Fibroblast of skin of right quadriceps (primary cell): ENCODE measurements around the gene VSNL1.

ENCODE experiments used
- DNase-seq: peaks from one replicate; pipeline ENCODE4 v3.0.0-alpha.2; 2013

VSNL1 gene

DNA sequence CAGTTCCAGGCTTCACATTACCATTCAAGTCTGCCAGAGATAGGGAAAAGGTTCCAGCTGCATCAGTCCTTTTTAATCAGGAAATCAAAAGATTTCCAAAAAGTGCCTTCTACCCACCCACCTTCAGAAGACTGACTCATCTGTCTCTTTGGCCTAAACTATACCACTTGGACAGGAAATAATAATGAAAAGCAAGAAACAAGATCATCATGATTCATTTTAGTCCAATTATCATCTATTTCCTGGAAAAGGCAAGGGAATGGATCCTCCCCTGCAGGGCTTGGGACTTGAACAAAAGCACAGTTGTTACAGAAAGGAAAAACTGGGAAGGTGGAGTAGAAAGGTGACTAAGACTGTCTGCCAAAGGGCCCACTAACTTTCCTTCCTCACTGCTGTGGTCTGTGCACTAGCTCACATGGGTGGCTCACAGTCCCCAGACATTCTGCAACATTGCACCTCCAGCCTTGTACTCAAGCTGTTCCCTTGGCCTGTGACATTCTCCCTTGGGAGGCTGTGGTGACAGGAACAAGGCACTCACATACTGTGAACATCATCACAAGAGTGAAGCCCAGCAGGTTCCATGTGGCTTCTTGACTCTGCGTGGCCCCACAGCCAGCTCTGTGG, 75.3 kb downstream of the VSNL1 start:
- peak; percentile 79 for DNase-seq

DNA sequence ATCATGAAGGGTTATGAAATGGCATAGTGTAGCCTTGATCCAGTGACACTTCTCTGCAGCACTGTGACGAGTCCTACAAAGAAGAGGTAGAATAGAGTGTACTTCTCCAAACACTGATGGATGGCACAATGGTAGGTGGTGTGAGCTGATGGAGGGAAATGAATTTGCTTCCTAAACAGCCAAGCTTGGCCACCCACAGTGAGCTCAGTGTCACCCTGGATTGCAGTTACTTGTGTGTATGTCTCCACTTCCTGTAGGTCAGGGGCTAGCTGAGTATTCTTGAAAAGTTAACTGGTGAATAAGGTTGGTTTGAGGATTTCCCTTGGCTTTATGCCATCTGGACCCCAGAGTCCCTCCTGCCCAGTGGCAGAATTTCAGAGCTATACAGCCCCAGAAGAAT, 75.9 kb downstream of the VSNL1 start:
- DNase-seq = no peak

DNA sequence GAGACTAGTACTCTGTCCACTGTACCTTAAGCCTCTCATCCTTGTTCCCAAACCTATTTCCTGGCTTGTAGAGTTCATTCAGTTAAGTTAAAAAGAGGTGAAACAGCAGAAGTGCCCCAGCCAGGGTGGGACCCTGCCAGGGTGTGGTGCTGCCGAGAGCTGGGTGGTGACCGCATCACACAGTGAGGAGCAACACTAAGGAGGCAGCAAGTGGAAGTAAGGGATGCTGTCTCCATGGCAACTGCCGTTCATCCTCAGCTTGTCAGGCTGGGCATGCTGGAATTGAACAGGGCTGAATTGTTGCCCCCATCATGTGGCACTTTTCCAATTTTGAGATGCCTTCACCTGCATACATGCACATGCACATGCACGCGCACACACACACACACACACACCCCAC, 77.0 kb downstream of the VSNL1 start:
- no peak for DNase-seq

DNA sequence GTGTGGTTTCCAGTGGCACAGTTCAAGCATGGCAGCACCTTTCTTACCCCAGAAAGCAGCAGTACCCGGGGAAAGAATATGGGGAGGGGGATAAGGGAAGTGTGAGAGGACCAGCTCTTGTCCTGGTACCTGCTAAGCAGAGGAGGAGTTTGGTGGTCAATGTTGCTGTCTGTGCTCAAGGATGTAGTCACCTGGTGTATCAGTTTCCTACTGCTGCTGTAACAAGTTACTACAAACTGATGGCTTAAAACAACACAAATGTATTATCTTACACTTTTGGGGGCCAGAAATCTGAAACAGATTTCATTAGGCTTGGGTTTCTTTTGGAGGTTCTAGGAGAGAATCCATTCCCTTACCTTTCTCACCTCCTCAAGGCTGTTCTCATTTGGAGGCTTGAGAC, 77.5 kb downstream of the VSNL1 start:
- no peak for DNase-seq

DNA sequence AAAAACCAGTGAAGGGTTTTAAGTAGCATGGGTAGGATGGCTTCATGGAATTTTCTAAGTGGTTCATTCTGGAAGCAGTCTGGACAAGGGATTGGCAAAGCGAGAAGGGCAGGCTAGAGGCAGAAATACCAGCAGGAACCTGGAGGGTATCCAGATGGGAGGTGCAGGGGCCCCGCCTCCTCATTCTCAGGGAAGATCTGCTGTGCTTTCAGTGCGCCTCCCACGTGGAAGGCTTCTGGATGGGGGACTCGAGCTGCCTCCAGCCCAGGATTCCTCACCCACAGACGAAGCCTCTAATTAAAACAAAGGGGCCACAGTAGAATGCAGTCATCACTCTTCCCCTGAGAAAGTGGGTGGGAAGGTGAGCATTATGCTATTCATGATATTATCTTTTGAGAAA, 79.8 kb downstream of the VSNL1 start:
- DNase-seq = no peak

DNA sequence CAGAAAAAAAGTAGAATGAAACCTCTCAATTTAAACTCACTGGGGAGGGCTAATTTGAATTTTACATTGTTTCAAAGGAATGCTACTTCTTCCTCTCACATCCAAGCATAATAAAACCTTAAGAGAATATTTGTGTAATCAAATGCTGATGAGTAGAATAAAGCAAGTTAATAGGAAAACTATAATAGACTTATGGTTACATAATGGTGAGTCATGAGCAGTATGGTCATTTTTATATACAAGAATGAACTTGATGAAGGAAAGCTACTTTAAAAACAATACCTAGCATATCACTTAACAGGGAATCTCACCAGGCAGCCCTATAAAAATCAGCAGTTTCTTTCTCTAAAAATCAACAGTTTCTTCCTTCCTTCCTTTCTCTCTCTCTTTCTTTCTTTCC, 80.3 kb downstream of the VSNL1 start:
- DNase-seq = peak; percentile 40

DNA sequence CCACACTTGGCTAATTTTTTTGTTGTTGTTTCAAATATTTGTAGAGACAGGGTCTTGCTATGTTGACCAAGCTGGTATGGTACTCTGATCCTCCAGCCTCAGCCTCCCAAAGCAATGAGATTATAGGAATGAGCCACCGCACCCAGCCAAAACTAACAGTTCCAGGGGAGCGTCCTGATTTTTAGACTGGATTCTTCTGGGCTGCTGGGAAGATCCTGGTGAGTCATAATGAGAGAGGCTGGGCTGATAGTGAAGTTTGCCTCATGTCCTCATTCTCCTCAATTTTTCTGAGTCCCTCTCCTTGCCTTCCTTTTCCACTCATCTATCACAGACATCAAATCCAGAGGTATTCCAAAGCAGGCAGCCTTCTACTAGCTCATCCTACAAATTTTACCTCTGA, 81.3 kb downstream of the VSNL1 start:
- DNase-seq = peak; percentile 55

DNA sequence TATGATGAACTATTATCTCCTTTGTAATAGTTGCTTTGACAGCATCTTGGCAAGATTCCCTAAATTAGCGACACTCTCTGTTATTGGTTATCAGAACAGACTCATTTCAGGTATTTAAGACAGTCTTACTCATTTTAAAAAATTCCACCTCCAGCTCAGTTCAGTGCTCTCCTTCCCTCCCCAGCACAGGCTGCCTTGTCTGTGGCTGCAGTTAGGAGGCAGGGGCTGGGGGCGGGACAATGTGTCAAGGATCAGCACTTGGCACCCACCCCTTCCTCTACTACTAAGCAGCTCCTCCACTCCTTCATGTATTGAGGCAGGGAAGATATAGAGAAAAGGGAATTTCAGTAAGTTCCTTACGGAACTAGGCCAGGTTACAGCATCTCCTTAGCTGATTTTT, 85.0 kb downstream of the VSNL1 start:
- no peak for DNase-seq

DNA sequence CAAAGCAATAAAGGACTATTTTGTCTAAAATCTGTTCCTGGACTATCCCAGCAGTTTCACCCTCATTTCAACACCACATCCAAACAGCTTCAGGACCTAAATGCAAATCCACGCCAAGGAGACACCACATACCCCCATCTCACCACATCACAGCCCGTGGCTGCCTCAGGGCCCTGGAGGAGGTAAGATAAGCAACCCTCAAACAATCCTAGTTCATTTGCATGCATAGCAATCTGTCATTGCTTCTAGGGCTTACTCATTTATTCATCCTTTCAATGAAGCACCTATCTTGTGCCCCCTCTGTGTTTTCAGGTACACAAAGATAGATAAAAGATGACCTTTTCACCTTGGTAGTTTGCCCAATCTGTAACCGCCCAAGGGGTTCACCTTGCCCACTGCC, 86.5 kb downstream of the VSNL1 start:
- no peak for DNase-seq

DNA sequence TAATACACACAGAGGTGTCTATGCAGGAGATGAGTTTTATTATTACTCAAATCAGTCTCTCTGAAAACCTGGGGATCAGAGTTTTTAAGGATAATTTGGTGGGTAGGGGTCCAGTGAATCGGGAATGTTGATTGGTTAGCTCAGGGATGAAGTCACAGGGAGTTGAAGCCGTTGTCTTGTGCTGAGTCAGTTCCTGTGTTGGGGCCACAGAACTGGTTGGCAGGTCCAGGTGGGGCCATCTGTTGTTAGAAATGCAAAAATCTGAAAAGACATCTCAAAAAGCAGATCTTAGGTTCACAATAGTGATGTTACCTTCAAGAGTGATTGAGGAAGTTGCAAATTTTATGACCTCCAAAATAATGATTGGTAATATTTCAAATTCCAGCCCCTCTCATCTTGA, 86.9 kb downstream of the VSNL1 start:
- DNase-seq = no peak

DNA sequence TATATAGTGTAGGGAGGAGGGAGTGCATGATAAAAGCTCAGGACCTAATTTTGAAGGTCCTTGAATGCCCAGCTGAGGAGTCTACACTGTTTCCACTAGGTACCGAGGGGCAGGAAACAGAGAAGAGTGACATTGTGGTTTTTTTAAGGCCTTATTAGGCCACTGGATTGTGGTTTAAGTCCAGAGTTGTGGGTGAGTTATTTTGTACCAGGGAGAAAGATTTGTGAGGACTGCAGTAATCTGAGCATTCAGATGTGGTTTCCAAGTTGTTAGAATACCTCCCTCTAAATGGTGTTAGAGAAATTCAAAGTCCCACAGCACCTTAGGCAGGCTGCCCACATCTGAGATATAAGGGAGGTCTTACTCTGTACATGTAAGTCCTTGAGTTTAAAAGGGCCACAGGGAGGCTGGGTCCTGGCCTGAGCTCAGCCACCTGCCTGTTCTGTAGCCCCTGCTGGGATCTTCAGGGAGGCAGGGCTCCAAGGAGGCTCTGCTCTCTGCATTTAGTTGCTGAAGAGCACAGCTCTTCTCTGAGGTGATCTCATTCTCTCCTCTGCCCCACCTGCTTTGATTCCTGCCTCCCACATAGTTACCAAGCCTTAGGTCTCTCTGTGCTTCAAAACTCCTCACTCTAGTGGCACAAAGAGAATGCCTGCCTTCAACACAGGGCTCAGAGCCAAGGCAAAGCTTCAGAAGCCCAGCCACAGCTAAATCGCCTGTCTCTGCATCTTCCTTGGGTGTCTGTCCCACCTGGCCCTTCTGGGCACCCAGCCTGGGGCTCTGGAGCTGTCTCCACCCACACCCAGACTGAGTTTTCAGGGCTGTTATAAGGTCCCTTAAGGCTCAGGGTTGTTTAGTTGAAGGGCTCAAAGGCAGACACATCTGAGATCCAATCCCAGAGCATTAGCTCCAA, 88.1 kb downstream of the VSNL1 start:
- DNase-seq = no peak

DNA sequence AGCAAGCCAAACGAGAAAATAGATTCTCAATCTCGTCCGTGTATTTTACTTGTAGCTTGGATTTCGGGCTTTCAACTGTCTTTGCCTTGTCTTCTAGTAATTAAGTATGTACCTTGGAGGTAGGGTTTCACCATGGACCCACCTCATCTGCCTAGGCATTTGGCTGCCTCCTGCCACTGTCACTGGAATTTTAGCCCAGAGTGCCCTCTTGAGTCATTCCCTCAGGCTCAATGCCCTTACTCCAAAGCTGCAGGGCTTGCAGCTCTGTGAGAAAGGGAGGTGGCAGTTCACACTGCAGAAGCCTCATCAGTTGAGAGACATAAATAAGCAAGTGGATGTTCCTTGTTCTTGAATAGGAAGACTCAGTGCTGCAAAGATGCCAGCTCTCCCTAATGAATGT, 89.6 kb downstream of the VSNL1 start:
- DNase-seq = no peak

DNA sequence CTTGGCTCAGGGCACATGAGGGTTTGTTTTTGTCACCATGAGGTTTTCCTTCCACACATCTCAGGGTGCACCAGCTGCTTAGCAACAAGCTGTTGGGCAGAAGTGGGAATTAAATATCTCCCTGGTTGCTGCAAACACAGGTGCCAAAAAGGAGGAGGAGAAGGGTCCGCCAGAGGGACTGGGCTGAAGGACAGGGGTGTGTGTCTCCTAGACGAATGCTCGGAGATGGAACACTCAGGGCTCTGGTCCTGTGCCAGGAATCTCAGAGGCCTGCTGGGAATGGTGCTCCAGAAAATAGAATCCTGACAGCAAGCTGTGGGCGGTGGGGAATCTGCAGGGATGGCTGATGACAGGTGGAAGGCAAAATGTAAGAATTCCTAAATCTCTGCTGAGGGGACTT, 94.5 kb downstream of the VSNL1 start:
- DNase-seq = no peak

DNA sequence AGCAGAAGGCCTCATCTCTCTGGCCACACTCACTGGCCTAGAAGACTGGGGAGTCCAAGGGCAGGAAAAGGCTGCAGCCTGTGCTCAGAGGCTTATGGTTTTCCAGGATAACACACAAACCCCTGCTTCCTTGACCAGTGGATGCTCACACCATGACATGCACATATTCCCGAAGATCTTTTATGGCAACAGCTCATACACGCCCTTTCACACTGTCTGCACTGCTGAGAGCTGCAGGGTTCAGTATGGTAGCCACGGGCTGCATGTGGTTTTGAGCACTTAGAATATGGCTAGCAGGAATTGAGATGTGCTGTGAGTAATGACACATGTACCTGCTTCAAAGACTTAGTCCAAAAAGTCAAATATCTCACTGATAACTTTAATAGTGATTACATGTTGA, 95.8 kb downstream of the VSNL1 start:
- DNase-seq = no peak

DNA sequence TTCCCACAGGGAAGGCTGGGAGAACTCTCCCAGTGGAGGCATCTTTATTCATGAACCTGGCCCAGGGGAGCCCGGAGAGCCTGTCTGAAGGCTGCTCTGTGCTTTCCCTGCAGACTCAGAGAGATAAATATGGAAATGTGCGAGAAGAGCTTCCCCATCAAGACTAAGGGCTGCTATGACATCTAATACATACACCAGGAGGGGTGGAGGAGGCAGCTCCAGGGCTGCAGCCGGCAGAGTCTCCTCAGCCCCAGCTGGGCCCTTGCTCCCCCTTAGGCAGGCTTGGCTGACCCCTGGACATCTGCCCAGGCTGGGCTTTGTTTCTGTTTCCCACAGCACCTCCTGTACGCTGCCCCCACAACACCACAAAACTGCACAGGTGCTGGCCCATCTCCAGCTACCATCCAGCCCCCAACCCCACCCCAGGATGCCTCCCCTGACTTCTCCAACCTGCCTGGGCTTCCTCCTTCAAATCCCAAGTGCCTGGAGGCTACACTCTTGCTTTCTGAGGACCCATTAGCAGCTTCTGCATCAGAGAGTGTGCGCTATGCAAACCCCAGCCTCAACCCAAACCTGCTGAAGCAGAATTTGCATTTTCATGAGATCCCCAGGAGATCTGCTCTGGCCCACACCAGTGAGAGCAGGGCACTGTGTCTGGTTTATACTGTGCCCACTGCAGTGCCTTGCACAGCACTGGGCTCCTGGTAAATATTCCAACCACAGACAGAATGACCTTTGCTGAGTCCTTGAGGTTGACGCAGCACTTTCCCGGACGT, 96.8 kb downstream of the VSNL1 start:
- DNase-seq = no peak

DNA sequence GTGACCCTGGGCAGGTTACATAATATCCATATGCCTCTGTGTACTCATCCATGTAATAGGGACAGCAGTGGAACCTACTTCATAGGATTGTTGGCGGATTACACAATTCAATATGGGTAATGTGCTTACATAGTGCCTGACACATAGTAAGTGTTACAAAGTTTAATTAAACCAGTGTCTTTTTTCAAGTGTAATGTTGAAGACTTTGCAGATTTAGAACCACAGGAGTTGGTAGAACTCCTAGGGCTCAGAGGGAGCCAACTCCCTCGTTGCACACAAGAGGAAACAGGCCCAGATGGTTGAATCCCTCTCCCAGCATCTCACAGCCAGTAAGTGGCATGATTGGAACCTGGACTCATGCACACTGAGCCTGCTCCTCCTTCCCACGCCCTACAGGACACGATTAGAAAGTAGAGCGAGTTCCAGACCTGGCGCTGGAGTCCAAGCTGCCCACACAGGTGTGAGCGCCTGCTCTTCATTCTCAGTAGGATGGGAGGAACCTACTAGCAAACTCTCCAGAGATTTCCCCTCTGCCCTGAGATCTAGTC, 97.8 kb downstream of the VSNL1 start:
- no peak for DNase-seq

DNA sequence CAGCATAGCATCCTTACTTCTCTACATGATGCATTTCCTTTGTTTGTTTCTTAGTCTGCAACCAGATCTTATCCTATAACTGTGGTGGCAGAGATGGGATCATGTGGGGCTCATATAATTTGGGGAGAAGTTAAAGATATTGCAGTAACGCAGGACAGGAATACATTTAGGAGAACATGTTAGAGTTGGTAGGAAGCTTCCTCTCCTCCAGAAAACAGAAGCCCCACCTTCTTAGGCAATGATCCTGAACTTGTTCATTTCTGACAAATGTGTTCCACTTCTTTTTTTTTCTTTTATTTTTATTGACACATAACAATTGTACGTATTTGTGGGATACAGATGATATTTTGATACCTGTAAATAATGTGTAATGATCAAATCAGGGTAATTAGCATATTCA, 99.9 kb downstream of the VSNL1 start:
- no peak for DNase-seq

DNA sequence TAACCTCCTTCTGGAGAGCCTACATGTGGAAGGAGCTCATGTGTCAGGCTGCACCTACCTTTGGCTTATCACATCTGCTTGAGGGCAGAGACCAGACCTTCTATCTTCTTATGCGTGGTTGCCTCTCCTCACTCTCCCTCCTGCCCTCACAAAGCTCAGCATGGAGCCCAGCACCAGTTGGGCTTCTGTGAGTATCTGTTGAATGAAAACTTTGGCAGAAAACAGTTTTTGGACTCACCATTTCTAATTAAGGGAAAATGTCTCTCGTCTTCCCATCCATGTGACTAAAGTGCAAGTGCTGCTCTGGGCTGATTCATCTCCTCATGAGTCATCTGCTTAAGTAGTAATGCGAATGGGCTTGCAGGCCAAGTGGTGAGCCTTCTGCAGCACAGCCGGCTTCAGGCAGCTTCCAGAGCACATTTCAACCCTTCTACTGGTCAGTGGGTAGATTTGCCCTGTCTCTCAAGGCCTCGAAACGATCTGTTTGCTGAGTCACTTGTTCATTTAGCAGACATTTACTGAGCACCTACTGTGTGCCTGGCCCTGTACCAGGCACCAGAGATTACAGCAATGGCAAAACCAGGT, 102.6 kb downstream of the VSNL1 start:
- peak; percentile 92 for DNase-seq

DNA sequence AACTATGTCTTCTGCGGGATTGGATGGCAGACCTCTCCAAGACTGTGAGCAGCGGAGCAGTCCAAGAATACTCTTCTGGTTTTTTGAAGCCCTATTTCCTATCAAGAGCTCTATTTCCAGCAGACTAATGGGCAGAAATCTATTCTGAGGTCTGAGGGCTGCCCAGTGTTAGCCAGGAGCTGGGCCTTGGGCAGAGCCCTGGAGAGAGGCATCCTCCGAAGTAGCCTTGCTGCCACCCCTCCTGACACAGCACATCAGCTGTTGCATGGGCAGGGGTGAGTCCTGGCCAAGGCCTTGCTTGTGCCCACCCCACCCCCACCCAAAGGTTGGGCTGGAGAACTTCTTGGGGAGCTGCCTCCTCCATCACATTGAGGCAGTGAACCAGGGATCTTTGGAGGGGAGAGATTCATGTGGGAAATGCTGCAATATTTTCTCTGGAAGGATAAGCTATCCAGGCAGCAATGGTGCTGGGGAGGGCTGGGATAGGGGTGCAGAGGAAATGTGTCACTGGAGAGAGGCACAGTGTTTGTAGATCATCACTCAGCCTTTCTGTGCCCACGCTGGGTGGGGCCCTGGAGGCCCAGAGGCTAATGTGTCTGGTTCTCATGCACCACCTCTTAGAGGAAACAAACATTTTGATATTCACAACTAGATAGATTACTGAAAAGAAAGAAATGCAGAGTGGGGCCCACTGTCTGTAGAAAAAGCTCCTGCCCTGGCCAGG, 104.7 kb downstream of the VSNL1 start:
- DNase-seq = no peak

DNA sequence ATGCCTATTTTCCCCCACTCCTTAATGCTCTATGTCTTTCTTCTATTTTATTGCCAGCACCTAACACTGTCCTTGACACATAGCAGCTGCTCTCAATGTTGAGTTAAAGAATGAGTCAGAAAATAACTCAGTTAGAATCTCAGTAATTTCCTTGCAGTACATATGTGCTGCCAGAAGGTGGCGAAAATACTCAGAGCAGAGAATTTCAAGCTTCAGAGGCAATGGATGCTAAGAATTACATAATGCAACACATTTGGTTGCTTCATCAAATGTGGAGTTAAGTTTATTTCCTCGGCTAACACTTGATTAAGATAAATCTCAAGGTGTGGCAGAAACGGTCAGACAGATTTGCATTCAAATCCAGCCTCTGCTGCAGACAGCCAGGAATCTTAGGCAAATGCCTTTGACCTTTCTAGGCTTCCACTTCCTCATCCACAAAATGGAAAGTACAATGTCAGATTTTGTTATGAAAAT, 105.6 kb downstream of the VSNL1 start:
- peak; percentile 85 for DNase-seq

DNA sequence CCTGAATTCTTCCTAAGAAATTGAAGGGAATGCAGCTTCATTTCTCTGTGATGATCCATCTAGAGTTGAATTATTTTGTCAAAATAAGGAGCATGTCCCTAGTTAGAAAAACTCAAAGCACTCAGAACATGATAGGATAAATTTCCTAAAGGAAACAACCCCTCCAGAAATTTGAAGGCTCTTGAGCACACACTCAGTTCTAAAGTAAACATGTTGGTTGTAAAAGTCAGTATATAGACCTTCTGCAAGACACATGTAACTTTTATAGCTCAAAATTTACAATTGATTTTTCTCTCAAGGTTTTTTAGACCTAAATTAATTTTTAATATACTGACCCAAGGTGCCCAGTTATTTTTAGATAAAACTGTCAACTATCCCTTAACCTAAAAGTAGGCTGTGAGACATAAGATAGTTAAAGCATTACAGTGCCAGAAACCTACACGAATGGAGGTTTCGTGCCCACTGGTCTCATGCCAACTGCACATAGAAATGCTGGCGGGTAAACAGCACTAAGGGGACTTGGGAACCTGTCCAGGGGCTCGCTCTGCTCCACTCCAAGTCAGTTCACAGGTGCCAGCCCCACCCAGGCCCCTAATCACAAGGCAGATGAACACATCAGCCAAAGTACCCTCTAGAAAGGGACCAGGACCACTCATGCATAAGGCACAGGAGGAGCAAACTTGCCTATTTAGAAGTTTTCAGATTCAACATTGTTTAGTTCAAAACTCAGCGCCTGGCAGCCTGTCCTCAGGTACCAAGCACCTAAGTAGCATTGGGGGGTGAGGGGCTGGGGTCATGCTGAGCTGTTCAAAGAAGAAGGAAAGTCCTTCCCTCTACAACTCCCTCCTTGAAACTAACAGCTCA, 106.6 kb downstream of the VSNL1 start:
- no peak for DNase-seq
